ENCODE data around the gene CHRNA9. TPM values are rescaled to one million over a fixed set of nuclear protein-coding genes. Genes with fewer than 3 reads are reported as not detected.

CHRNA9 gene
- total and polyA plus RNA-seq, 2 of the 4 experiments (the other 2 are of a cell fraction) = not detected

DNA sequence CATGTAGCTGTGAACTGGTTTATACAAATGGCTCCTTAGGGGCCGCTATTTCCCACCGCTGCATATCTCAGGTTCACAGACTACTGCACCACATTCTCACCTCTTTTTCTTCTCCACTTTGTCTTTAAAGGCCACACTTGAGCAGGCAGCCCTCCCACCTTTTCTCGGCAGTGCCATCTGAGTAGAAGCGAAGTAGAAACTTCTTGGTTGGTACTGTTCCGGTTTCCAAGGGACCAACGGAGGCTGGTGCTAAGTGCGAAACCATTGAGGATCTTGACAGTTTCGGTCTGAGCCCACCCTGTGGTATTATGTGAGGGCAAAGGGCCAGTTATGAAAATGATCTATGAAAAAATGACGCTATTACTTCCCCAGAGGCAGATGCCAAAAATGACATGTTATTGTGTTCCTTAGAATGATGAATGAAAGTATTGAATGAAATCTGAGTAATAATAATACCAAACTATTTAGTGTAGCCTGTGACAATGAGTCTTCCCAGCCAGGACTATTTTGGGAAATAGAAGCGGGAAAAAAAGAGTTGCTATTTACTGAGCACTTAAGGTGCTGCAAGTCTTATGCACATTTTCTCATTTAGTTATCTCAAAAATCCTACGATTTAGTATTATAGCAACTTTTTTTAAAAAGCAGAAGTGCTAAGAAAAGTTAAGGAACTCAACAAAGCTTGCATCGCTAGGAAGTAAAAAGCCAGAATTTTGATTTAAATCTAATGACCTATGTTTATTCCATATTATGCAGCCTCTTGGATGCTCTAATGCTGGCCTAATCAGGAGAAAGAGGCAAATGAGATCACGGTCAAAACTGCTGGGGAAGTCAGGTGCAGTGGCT, 29.6 kb upstream of the CHRNA9 start:
- Histone ChIP-seq H4K91ac (ENCODE audit: insufficient read depth, low read depth, low read length) (no peak overlapping the region), H3K27me3 (ENCODE audit: control insufficient read depth, insufficient read depth, low read length) (peaks cover 12% of the 10 kb centered on the region), H3K79me1 (ENCODE audit: low read depth in 1 of 2, low read length in 2 of 2) (no peaks in the 10 kb centered on the region), H3K27ac (ENCODE audit: insufficient read depth, low read length) (no peak overlapping the region), H2BK20ac (ENCODE audit: low read depth, low read length) (no peak overlapping the region), H3K56ac (ENCODE audit: extremely low read depth, insufficient read depth, low read length) (no peak overlapping the region), H2AFZ (replicated peaks; ENCODE audit: low read length, poor library complexity) (no peak overlapping the region), H3K4me1 (ENCODE audit: control insufficient read depth, insufficient read depth, low read length) (no peaks in the 10 kb centered on the region), H2BK15ac (ENCODE audit: low read depth, low read length) (no peak overlapping the region), H2AK5ac (ENCODE audit: low read depth, low read length) (no peak overlapping the region), H3K4me2 (ENCODE audit: low read depth, low read length) (no peak overlapping the region), H3K9me3 (ENCODE audit: control insufficient read depth, insufficient read depth, low read length) (peaks cover 3% of the 10 kb centered on the region; the same call in 1 of the 2 replicates), H3K4ac (ENCODE audit: low read depth, low read length) (no peak overlapping the region), H3K18ac (ENCODE audit: low read depth, low read length) (no peak overlapping the region), H2BK120ac (ENCODE audit: low read depth, low read length) (no peak overlapping the region), H3K14ac (replicated peaks; ENCODE audit: low read depth, low read length) (no peak overlapping the region), H3K9me1 (ENCODE audit: insufficient read depth, low read length) (no peaks in the 10 kb centered on the region), H3K4me3 (ENCODE audit: insufficient read depth, low read depth, low read length) (no peak overlapping the region), H4K8ac (ENCODE audit: low read depth in 2 of 2, low read length in 2 of 2) (no peak overlapping the region), H2BK5ac (ENCODE audit: low read depth, low read length, poor library complexity, severe bottlenecking) (no peak overlapping the region), H3K36me3 (ENCODE audit: control insufficient read depth, insufficient read depth, low read length) (no peaks in the 10 kb centered on the region), H3K23ac (ENCODE audit: low read depth, low read length) (no peak overlapping the region), H4K5ac (ENCODE audit: low read depth, low read length) (no peak overlapping the region), H2AK9ac (replicated peaks; ENCODE audit: low read depth, low read length, poor library complexity) (no peak overlapping the region), H4K20me1 (ENCODE audit: insufficient read depth, low read length) (no peaks in the 10 kb centered on the region), H3K9ac (ENCODE audit: low read depth, low read length) (no peak overlapping the region)
- POLR2A ChIA-PET (ENCODE audit: unreplicated experiment) = no interaction called here
- DNase-seq (no peak), ATAC-seq (ENCODE audit: low read depth) (no peak)
- CTCF ChIA-PET = interaction anchor here (1.2 kb wide), 1 partner anchor 12 kb away, joined by 4 read pairs; no protein-coding TSS in a partner anchor
- in situ Hi-C loops (cut with MboI; ENCODE audit: low sequenced_read_pairs) = loop anchor here (25.0 kb wide), 2 partner anchors 243 to 618 kb away; partner anchors contain the start of genes N4BP2 and UBE2K
- dilution Hi-C loops (cut with HindIII; ENCODE audit: low sequenced_read_pairs, unreplicated experiment) = no loop called here
- BruUV-seq (replicated peaks) = no TSS peak
- WGBS, 2 experiments (ENCODE audit: extremely low coverage in 2 of 2, insufficient read length in 1 of 2) = 65% methylated on average over 4 of the region's 13 CpGs; no CpG with 5 or more reads in 1 of the 2 experiments
- intact Hi-C loops (cut with micrococcal nuclease) = no loop called here
- TF ChIP-seq CHD1 (IDR thresholded peaks at IDR 0.05; ENCODE audit: low read depth, low read length) = no peak
- TF ChIP-seq RFX5 (IDR thresholded peaks at IDR 0.05; ENCODE audit: low read depth, low read length) = no peak
- TF ChIP-seq NFE2L2 (IDR thresholded peaks at IDR 0.05; ENCODE audit: low read depth, low read length) = no peak
- no peak for TF ChIP-seq RCOR1 (IDR thresholded peaks at IDR 0.05; ENCODE audit: insufficient replicate concordance, low read length)
- TF ChIP-seq, protein P1, sequence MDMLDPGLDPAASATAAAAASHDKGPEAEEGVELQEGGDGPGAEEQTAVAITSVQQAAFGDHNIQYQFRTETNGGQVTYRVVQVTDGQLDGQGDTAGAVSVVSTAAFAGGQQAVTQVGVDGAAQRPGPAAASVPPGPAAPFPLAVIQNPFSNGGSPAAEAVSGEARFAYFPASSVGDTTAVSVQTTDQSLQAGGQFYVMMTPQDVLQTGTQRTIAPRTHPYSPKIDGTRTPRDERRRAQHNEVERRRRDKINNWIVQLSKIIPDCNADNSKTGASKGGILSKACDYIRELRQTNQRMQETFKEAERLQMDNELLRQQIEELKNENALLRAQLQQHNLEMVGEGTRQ (IDR thresholded peaks at IDR 0.05; ENCODE audit: low read depth, low read length) = no peak
- TF ChIP-seq, protein P2, sequence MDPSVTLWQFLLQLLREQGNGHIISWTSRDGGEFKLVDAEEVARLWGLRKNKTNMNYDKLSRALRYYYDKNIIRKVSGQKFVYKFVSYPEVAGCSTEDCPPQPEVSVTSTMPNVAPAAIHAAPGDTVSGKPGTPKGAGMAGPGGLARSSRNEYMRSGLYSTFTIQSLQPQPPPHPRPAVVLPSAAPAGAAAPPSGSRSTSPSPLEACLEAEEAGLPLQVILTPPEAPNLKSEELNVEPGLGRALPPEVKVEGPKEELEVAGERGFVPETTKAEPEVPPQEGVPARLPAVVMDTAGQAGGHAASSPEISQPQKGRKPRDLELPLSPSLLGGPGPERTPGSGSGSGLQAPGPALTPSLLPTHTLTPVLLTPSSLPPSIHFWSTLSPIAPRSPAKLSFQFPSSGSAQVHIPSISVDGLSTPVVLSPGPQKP (IDR thresholded peaks at IDR 0.05; ENCODE audit: borderline replicate concordance, low read depth, low read length) = no peak
- TF ChIP-seq BHLHE40 (IDR thresholded peaks at IDR 0.05; ENCODE audit: low read depth, low read length) = no peak

Data from IMR-90 (cell line).